ENCODE data around the gene ATP6V0E1.

DNA sequence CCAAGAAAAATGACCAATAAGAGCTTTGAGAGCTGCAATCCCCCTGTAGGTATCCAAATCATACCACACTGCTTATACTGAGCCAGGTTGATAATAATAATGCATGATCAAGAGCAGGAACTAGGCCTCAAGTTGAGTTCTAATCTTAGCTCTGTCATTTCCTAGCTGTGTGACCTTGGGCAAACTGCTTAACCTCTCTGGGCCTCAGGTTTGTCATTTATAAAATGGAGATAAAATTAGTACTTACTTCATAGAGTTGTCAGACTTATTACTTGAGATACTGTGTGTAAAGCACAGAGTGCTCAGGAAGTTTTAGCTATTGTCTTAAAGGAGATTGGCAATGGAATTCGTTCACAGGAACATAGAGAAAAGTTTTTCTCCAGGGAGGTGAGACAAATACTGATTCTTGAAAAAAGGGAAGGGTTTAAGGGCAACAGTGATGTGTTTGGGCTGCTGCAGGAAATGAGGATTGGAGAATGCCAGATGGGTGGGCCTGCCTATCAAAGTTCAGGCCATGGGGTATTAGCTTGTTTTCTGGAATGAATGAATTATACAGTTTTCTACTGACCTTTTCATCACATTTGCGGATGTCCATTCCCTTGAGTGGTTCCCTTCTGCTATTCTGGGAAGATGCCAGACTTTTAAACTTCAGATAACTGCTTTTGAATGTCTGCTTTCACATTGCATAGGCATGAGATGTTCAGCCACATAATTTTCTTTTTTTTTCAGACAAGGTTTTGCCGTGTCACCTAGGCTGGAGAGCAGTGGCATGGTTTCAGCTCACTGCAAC is 10.2 kb upstream of the ATP6V0E1 start:
- TF ChIP-seq, protein P1, sequence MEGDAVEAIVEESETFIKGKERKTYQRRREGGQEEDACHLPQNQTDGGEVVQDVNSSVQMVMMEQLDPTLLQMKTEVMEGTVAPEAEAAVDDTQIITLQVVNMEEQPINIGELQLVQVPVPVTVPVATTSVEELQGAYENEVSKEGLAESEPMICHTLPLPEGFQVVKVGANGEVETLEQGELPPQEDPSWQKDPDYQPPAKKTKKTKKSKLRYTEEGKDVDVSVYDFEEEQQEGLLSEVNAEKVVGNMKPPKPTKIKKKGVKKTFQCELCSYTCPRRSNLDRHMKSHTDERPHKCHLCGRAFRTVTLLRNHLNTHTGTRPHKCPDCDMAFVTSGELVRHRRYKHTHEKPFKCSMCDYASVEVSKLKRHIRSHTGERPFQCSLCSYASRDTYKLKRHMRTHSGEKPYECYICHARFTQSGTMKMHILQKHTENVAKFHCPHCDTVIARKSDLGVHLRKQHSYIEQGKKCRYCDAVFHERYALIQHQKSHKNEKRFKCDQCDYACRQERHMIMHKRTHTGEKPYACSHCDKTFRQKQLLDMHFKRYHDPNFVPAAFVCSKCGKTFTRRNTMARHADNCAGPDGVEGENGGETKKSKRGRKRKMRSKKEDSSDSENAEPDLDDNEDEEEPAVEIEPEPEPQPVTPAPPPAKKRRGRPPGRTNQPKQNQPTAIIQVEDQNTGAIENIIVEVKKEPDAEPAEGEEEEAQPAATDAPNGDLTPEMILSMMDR (IDR thresholded peaks at IDR 0.05; ENCODE audit: insufficient read depth, low read length, poor library complexity, severe bottlenecking): no peak
- TF ChIP-seq EZH2phosphoT487 (conservative IDR thresholded peaks at IDR 0.05; ENCODE audit: low read length): no peak

All from SU-DHL-6 (cell line).